ENCODE results near the gene PRKD1. TPM values are rescaled to one million over a fixed set of nuclear protein-coding genes. Genes with fewer than 3 reads are reported as not detected.
A peak's percentile ranks its signal among the peaks of the same experiment; 100 is the strongest.

The PRKD1 gene
- total RNA-seq, 1 experiment from 2014 or later, result 8.3 TPM

DNA sequence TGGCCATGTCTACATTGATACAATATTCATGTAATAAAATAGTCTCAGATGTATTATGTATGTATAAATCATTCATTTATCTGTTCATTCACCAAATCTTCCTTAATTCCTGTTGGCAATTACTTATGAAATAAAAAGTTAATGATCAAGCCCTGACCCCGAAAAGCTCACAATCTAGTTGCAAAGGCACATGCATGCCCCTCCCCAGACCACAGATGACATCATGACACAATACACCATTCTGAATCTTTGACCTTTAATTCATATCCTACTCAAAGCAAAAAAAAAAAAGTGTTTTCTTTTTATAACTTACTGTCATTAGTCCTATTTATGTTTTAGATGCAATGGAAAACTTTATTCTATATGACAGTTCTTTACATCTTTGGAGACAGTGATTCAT is 346.9 kb downstream of the PRKD1 start:
- Histone ChIP-seq H3K27me3 (no peaks in the 10 kb centered on the region), H3K9me3 (no peaks in the 10 kb centered on the region), H3K36me3 (no peaks in the 10 kb centered on the region), H3K4me3 (no peak overlapping the region)
- DNase-seq, result no peak

GRCh38 chr14:29579838-29580237 is 347.8 kb downstream of the PRKD1 start:
- no peaks in the 10 kb centered on the region for H3K36me3 ChIP-seq
- H3K4me3 ChIP-seq, result no peak overlapping the region
- DNase-seq, result no peak
- H3K27me3 ChIP-seq, result no peaks in the 10 kb centered on the region
- H3K9me3 ChIP-seq, result no peaks in the 10 kb centered on the region

GRCh38 chr14:29576927-29577326 is 350.7 kb downstream of the PRKD1 start:
- no peak for DNase-seq
- Histone ChIP-seq H3K36me3 (no peaks in the 10 kb centered on the region), H3K27me3 (no peaks in the 10 kb centered on the region), H3K9me3 (no peaks in the 10 kb centered on the region), H3K4me3 (no peak overlapping the region)

DNA sequence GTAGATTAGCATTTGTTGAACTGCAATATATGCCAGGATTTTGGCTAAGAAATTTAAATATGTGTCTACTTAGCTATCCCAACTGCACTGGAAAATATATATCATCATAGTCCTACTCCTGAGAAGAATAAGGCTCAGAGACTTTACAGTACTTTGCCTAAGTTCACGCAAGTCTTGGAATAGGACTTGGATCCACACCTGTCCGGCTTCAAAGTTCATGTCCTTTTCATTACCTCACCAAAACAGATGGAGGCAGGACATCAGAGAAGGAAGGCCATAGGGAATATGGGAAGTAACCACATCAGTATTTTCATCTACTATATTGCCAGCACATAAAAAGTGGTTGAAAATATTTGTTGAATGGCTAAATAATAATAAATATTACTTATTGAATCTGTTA is 358.5 kb downstream of the PRKD1 start:
- no peaks in the 10 kb centered on the region for H3K27me3 ChIP-seq
- no peak for DNase-seq
- H3K4me3 ChIP-seq, result no peak overlapping the region
- H3K36me3 ChIP-seq, result no peaks in the 10 kb centered on the region
- 0 out of 2 replicates have a peak, but pooled peaks cover 3% of the 10 kb centered on the region for H3K9me3 ChIP-seq

GRCh38 chr14:29566194-29566593 is 361.5 kb downstream of the PRKD1 start:
- DNase-seq, result no peak
- Histone ChIP-seq H3K27me3 (no peaks in the 10 kb centered on the region), H3K9me3 (0 out of 2 replicates have a peak, but pooled peaks cover 3% of the 10 kb centered on the region), H3K4me3 (no peak overlapping the region), H3K36me3 (no peaks in the 10 kb centered on the region)

- Histone ChIP-seq H3K4me3 (no peak overlapping the region), H3K9me3 (no peaks in the 10 kb centered on the region), H3K27me3 (no peaks in the 10 kb centered on the region), H3K36me3 (no peaks in the 10 kb centered on the region)
- peak; percentile 21 for DNase-seq
Observed at GRCh38 chr14:29558516-29558915, 369.1 kb downstream of the PRKD1 start.

DNA sequence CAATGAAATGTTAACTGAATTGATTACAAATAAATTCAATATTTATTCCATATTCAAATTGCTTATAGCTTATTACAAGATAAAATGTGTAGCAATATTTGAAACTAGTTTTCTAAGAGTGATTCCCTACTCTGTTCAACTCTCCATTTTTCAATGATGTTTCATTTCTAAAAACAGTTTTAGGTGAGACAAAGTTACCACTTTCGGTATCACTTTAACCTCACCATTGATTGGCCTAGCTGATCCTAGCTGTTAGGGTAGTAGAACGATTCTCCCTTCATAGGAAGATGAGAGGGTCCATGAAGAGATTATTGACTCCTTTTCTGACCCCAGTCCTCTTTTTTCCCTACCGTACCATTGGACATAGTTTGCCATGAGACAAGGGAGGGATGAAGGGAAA is 373.3 kb downstream of the PRKD1 start:
- Histone ChIP-seq H3K27me3 (no peaks in the 10 kb centered on the region), H3K36me3 (no peaks in the 10 kb centered on the region), H3K4me3 (no peak overlapping the region), H3K9me3 (no peaks in the 10 kb centered on the region)
- no peak for DNase-seq

DNA sequence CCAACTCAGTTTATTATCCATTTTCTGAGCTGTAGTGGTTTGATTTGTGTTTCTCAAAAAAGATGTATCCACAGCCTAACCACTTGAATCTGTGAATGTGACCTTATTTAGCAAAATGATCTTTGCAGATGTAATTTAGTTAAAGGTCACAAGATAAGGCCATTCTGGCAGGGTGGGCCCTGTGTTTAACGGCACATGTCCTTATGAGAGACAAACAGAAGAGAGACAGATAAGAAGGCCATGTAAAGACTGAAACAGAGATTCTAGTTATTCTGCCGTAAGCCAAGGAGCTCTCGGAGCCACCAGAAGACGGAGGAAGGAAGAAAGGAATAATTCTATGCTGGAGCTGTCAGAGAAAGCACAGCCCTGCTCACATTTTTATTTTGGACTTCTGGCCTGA is 374.2 kb downstream of the PRKD1 start:
- no peak for DNase-seq
- H3K36me3 ChIP-seq, result no peaks in the 10 kb centered on the region
- no peak overlapping the region for H3K4me3 ChIP-seq
- H3K9me3 ChIP-seq, result no peaks in the 10 kb centered on the region
- no peaks in the 10 kb centered on the region for H3K27me3 ChIP-seq

DNA sequence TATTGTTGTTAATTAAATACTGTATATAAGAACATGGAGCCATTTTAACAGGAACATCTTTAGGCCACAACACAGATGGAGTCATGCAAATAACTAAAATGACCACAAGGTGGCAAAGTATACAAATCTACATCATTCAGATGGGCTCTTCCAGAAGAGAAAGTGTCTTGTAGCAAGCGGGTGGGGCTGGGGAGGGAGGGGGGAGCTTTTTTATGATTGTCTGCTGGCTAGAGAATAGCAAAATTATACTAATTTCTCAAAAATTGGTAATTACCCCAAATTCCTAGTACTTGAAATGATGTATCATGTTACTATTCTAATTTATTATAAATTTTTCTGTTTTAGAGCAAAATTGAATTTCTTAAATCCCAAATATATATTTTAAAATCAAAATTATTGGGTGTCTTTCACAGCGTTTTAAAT is 378.7 kb downstream of the PRKD1 start:
- Histone ChIP-seq H3K27me3 (no peaks in the 10 kb centered on the region), H3K9me3 (no peaks in the 10 kb centered on the region), H3K36me3 (no peaks in the 10 kb centered on the region), H3K4me3 (no peak overlapping the region)
- DNase-seq, result peak; percentile 5

DNA sequence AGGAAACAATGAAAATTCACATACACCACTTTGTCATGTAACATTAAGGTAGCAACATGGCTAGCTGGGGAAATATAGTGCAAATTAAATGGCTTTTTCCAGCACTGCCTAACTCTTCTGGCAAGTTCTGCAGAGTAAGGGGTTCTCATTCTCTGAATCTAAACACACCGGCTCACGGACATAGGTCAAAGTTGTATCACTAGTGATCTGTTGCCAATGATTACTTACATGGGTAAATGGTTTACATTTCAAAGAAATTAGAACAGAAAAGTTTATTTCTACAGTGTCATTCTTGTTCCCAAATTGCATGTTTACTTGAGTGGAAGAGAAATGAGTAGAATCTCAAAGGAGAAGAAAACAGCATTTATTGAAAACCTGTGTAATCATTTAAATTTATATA is 381.9 kb downstream of the PRKD1 start:
- no peaks in the 10 kb centered on the region for H3K9me3 ChIP-seq
- no peaks in the 10 kb centered on the region for H3K27me3 ChIP-seq
- H3K36me3 ChIP-seq, result no peaks in the 10 kb centered on the region
- no peak for DNase-seq
- H3K4me3 ChIP-seq, result no peak overlapping the region

DNA sequence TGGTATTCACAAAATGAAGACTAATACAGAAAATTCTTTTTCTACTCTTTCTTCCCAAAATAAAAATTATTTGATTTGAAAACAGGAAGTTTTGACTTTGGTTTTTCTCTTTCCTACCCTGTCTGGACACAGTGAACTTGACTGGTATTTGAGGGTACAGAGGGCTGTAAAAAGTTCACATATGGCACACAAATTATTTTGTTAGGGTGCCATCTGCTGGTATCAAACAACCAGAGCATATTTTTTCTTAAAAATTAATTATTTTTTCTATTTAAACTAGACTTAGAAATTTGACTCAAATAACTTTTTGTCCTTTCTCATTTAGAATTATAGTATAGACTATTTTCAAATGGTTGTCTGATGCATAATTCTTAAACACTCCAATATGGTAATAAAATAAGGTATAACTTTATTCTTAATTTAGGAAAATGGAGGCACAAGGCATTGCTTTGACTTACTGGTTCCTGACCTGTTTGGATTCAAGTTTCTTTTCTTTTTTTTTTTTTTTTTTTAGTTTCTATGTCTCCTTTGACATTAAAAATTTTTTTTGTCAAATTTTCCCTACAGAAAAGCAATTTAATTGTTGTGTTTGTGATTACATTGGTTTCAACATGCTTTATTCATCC is 390.6 kb downstream of the PRKD1 start:
- Histone ChIP-seq H3K4me3 (no peak overlapping the region), H3K27me3 (no peaks in the 10 kb centered on the region)
- DNase-seq, result no peak

DNA sequence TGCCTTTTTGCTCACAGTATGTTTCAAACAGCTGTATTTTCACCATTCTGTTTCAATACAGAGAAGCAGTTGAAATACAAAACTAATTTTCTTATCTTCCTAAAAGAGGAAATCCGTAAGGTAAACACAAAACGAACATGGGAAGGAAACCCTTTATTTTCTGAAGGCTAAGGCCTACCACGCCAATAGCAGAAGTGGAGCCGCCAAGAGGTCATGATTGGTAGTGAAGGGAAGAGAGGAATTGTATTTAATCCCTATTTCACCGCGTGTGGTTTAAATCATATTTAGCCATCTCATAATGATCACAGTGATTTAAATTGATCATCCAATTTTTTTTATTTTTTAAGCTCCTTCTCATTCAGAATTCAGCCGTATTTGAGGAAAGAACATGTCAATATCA is 398.2 kb downstream of the PRKD1 start:
- DNase-seq, result no peak
- no peaks in the 10 kb centered on the region for H3K36me3 ChIP-seq
- H3K4me3 ChIP-seq, result no peak overlapping the region
- no peaks in the 10 kb centered on the region for H3K9me3 ChIP-seq
- H3K27me3 ChIP-seq, result no peaks in the 10 kb centered on the region

More for the DNA sequence above, 390.6 kb downstream of the PRKD1 start:
- H3K9me3 ChIP-seq, result no peaks in the 10 kb centered on the region
- H3K36me3 ChIP-seq, result no peaks in the 10 kb centered on the region

DNA sequence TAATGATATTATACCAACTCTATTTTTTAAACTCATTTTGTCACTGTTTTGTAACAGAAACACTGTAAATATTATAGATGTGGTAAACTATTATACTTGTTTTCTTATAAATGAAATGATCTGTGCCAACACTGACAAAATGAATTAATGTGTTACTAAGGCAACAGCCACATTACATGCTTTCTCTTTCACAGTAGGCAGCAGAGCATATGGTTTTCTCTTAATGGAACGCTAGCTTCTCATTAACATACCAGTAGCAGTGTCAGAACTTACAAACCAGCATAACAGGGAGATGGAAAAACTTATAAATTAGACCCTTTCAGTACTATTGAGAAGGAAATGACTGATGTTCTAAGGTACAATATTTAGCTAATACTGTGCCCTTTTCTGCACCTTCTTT is 398.8 kb downstream of the PRKD1 start:
- no peaks in the 10 kb centered on the region for H3K36me3 ChIP-seq
- DNase-seq, result no peak
- no peak overlapping the region for H3K4me3 ChIP-seq
- no peaks in the 10 kb centered on the region for H3K27me3 ChIP-seq
- H3K9me3 ChIP-seq, result no peaks in the 10 kb centered on the region

GRCh38 chr14:29527286-29527685 is 400.4 kb downstream of the PRKD1 start:
- H3K36me3 ChIP-seq, result no peaks in the 10 kb centered on the region
- no peak overlapping the region for H3K4me3 ChIP-seq
- no peaks in the 10 kb centered on the region for H3K27me3 ChIP-seq
- H3K9me3 ChIP-seq, result no peaks in the 10 kb centered on the region
- no peak for DNase-seq

Data from MG63 (cell line).